Activated naive CD8-positive, alpha-beta T cell treated with anti-CD3 and anti-CD28 coated beads, Interleukin-2, amount 50 U/mL, for 24 hours (primary cell): ENCODE measurements around the gene CLEC2B.

Experiments
- ATAC-seq: fragments of 150-1000 bp; cut with Tn5 transposase; one replicate; pipeline ENCODE4 v1.10.0; 2021
- DNase-seq: peaks from one replicate; pipeline ENCODE4 v3.0.0; 2021
- H3K27ac Mint-ChIP-seq: one replicate; pipeline ENCODE4 v1.8.0; 2021; ENCODE audit warnings: mild to moderate bottlenecking, mixed read lengths
- H3K27me3 Mint-ChIP-seq: one replicate; pipeline ENCODE4 v1.8.0; 2021; ENCODE audit warnings: mixed read lengths
- H3K36me3 Mint-ChIP-seq: one replicate; pipeline ENCODE4 v1.8.0; 2021; ENCODE audit warnings: low read depth, mixed read lengths
- H3K4me1 Mint-ChIP-seq: one replicate; pipeline ENCODE4 v1.8.0; 2021; ENCODE audit warnings: mixed read lengths
- H3K4me3 Mint-ChIP-seq: one replicate; pipeline ENCODE4 v1.8.0; 2021; ENCODE audit warnings: mild to moderate bottlenecking, moderate library complexity, mixed read lengths
- H3K9me3 Mint-ChIP-seq: one replicate; pipeline ENCODE4 v1.8.0; 2021; ENCODE audit warnings: mixed read lengths

The CLEC2B gene

GRCh38 chr12:9808504-9808903, 60.6 kb downstream of the CLEC2B start:
- ATAC-seq (no peak), DNase-seq (no peak)
- Mint-ChIP-seq H3K36me3 (no peaks in the 10 kb centered on the region), H3K4me3 (no peak overlapping the region), H3K9me3 (no peaks in the 10 kb centered on the region), H3K4me1 (peaks cover 10% of the 10 kb centered on the region), H3K27me3 (peaks cover 5% of the 10 kb centered on the region), H3K27ac (no peak overlapping the region)

DNA sequence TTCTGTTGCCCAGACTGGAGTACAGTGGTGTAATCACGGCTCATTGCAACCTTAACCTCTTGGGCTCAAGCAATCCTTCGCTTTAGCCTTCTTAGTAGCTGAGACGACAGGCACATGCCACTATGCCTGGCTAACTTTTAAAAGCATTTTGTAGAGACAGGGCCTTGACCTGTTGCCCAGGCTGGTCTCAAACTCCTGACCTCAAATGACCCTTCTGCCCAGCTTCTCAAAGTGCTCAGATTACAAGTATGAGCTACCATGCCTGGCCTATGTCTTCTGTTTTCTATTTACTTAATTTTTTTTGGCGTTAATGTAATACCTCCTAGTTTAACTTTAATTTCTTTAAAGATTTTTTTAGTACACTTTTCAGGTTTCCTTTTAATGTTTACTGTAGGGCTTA, 62.4 kb downstream of the CLEC2B start:
- Mint-ChIP-seq H3K27me3 (peaks cover 4% of the 10 kb centered on the region), H3K27ac (no peak overlapping the region), H3K4me1 (peaks cover 7% of the 10 kb centered on the region), H3K36me3 (no peaks in the 10 kb centered on the region), H3K9me3 (no peaks in the 10 kb centered on the region), H3K4me3 (no peak overlapping the region)
- ATAC-seq, result no peak
- DNase-seq, result no peak

DNA sequence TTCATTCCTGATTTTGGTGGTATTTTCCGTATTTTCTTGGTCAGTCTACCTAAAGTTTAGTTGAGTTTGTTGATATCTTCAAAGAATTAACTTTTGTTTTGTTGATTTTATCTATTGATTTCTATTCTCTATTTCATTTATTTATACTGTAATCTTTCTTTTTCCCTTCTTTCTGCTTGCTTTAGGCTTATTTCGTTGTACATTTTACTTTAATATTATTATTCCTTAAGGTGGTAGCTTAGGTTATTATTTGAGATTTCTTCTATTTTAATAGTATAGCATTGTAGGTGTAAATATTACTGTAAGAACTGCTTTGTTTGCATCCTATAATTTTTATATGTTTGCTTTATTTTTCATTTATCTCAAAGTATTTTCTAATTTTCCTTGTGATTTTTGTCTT, 63.3 kb downstream of the CLEC2B start:
- H3K4me3 Mint-ChIP-seq, result no peak overlapping the region
- ATAC-seq, result no peak
- no peaks in the 10 kb centered on the region for H3K9me3 Mint-ChIP-seq
- peaks cover 4% of the 10 kb centered on the region for H3K27me3 Mint-ChIP-seq
- H3K4me1 Mint-ChIP-seq, result peaks cover 4% of the 10 kb centered on the region
- no peaks in the 10 kb centered on the region for H3K36me3 Mint-ChIP-seq
- H3K27ac Mint-ChIP-seq, result no peak overlapping the region
- DNase-seq, result no peak
